Neural cell (in vitro differentiated cells): ENCODE results near the gene GOLGA3. TPM values are rescaled to one million over a fixed set of nuclear protein-coding genes. Genes with fewer than 3 reads are reported as not detected.
A peak's percentile ranks its signal among the peaks of the same experiment; 100 is the strongest.
"Not testable (repeated sequence)": the region's sequence is repeated elsewhere in the genome, so short reads cannot be mapped to it uniquely, and the experiment has no call there.

Experiments used
- H2AFZ ChIP-seq: fragments of 200-600, 300-800 bp; sonication (generic), shearing (Covaris generic); 2 replicates; pipeline ENCODE4 v1.6.0; 2014; ENCODE audit warnings: low read depth, mild to moderate bottlenecking, antibody characterized with exemption, low read length, moderate library complexity
- H3F3A ChIP-seq: fragments of 200-600 bp; shearing (Covaris generic); 2 replicates; pipeline ENCODE4 v1.6.1; 2016; ENCODE audit warnings: mild to moderate bottlenecking, moderate library complexity, mixed read lengths, antibody characterized with exemption, low read length; ENCODE audit not compliant: insufficient read depth, poor library complexity, severe bottlenecking
- H3K27ac ChIP-seq: fragments of 200-600, 300-800 bp; sonication (generic), shearing (Covaris generic); 2 replicates; pipeline ENCODE4 v1.5.1; 2014; ENCODE audit warnings: mild to moderate bottlenecking, low read length, moderate library complexity
- H3K27me3 ChIP-seq: fragments of 300-800, 200-600 bp; sonication (generic), shearing (Covaris generic); 2 replicates; pipeline ENCODE4 v1.6.0; 2014; ENCODE audit warnings: mild to moderate bottlenecking, low read depth, low read length, moderate library complexity; ENCODE audit not compliant: insufficient read depth
- H3K36me3 ChIP-seq: fragments of 300-800, 200-600 bp; sonication (generic), shearing (Covaris generic); 2 replicates; pipeline ENCODE4 v1.5.1; 2014; ENCODE audit warnings: mild to moderate bottlenecking, antibody characterized with exemption, low read length, moderate library complexity; ENCODE audit not compliant: insufficient read depth
- H3K4me2 ChIP-seq: fragments of 300-800, 200-600 bp; sonication (generic), shearing (Covaris generic); 2 replicates; pipeline ENCODE4 v1.6.0; 2014; ENCODE audit warnings: mild to moderate bottlenecking, low read length
- H3K4me3 ChIP-seq: fragments of 300-800, 200-600 bp; sonication (generic), shearing (Covaris generic); 2 replicates; pipeline ENCODE4 v1.5.1; 2014; ENCODE audit warnings: mild to moderate bottlenecking, low read length, moderate library complexity
- H3K79me2 ChIP-seq: fragments of 200-600 bp; shearing (Covaris generic); replicated peaks from 2 replicates; pipeline ENCODE4 v1.6.0; 2014; ENCODE audit warnings: mild to moderate bottlenecking, low read length, moderate library complexity; ENCODE audit not compliant: insufficient read depth
- H3K9ac ChIP-seq: fragments of 300-800, 200-600 bp; sonication (generic), shearing (Covaris generic); 2 replicates; pipeline ENCODE4 v1.6.1; 2016; ENCODE audit warnings: mild to moderate bottlenecking, low read length, mixed read lengths
- H3K9me2 ChIP-seq: fragments of 200-600 bp; shearing (Covaris generic); 2 replicates; pipeline ENCODE4 v1.6.1; 2016; ENCODE audit warnings: mild to moderate bottlenecking, low read length, mixed read lengths; ENCODE audit not compliant: insufficient read depth
- H3K9me3 ChIP-seq: fragments of 200-600, 300-800 bp; sonication (generic), shearing (Covaris generic); 2 replicates; pipeline ENCODE4 v1.6.1; 2016; ENCODE audit warnings: mild to moderate bottlenecking, mixed run types, low read length, moderate library complexity, mixed read lengths
- H4K20me1 ChIP-seq: fragments of 200-600 bp; shearing (Covaris generic); 2 replicates; pipeline ENCODE4 v1.6.1; 2016; ENCODE audit warnings: mild to moderate bottlenecking, mixed run types; ENCODE audit not compliant: insufficient read depth
- EP300 ChIP-seq: fragments of 450-650 bp; conservative IDR thresholded peaks from 2 replicates; pipeline ENCODE4 v1.6.1; 2014; ENCODE audit warnings: antibody characterized with exemption, mild to moderate bottlenecking, moderate library complexity; ENCODE audit not compliant: poor library complexity, severe bottlenecking
- EZH2 ChIP-seq: fragments of 200-600, 300-800 bp; shearing (Covaris generic), sonication (generic); IDR thresholded peaks from 2 replicates; pipeline ENCODE4 v1.6.1; 2014; ENCODE audit warnings: antibody characterized with exemption, low read length, borderline replicate concordance, mild to moderate bottlenecking; ENCODE audit not compliant: insufficient read depth, poor library complexity, severe bottlenecking
- MXI1 ChIP-seq: fragments of 450-650 bp; conservative IDR thresholded peaks from 2 replicates; pipeline ENCODE4 v1.6.1; 2014; ENCODE audit warnings: antibody characterized with exemption, mild to moderate bottlenecking; ENCODE audit not compliant: poor library complexity, severe bottlenecking
- POLR2AphosphoS5 ChIP-seq: IDR thresholded peaks from 2 replicates; pipeline ENCODE4 v1.6.1; 2012
- RAD21 ChIP-seq: fragments of 450-650 bp; conservative IDR thresholded peaks from 2 replicates; pipeline ENCODE4 v1.6.1; 2014; ENCODE audit warnings: antibody characterized with exemption, mild to moderate bottlenecking, moderate library complexity
- SMC3 ChIP-seq: fragments of 450-650 bp; conservative IDR thresholded peaks from 2 replicates; pipeline ENCODE4 v1.6.1; 2014; ENCODE audit warnings: antibody characterized with exemption, mild to moderate bottlenecking, moderate library complexity; ENCODE audit not compliant: poor library complexity
- TAF1 ChIP-seq: IDR thresholded peaks from 2 replicates; pipeline ENCODE4 v1.6.1; 2012; ENCODE audit warnings: low read depth
- polyA plus RNA-seq: library from polyadenylated mRNA; depleted of rRNA; stranded (reverse); fragments of >200 nt; gene quantifications from 2 replicates; pipeline ENCODE4 v1.2.3, GENCODE V29; 2014
- TF ChIP-seq, protein P1 (sequence below): fragments of 450-650 bp; IDR thresholded peaks from 2 replicates; pipeline ENCODE4 v1.5.1; 2014; ENCODE audit warnings: antibody characterized with exemption, mild to moderate bottlenecking, moderate library complexity; ENCODE audit not compliant: poor library complexity, severe bottlenecking
- TF ChIP-seq, protein P2 (sequence below): IDR thresholded peaks from 2 replicates; pipeline ENCODE4 v1.6.1; 2012; ENCODE audit warnings: borderline replicate concordance

The GOLGA3 gene
- polyA plus RNA-seq, 1 donor from 2014 or later = 16.7 TPM

DNA sequence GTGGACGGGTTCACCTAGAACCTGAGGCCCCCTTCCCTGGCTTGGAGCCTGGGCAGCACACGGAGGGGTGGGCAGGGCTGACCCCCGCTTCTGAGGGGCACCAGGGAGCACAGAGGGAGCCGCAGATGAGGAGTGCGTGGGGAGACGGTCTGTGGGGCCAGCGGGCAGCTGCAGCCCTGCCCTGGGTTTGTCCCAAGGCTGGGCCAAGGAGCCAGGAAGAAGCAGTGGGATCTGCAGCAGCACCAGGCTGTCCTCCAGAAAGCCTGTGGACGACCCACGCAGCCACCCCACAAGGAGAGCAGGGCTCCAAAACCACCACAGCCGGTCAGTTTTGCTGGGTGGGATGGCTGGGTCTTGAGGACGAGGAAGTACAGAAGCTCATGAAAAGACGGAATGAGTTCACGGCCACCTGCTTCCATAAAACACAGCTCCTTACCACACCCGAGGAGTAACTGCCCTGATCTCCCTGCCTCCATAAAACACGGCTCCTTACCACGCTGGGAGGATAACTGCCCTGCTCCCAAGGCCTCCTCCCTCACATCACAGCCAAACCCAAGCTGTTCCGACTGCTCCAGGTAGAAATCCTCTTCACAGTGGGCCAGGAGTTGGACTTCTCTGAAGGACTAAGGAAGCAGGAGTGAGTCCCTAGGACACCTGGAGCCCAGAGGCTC, 9.9 kb upstream of the GOLGA3 start:
- Histone ChIP-seq H3K27me3 (no peaks in the 10 kb centered on the region), H3K9ac (no peak overlapping the region), H3K36me3 (no peaks in the 10 kb centered on the region), H3K4me2 (no peak overlapping the region), H3K9me3 (no peaks in the 10 kb centered on the region), H3K27ac (no peak overlapping the region), H3F3A (no peaks in the 10 kb centered on the region), H3K4me3 (no peak overlapping the region), H3K9me2 (no peaks in the 10 kb centered on the region), H2AFZ (no peak overlapping the region), H4K20me1 (no peaks in the 10 kb centered on the region), H3K79me2 (no peaks in the 10 kb centered on the region)
- TF ChIP-seq TAF1 = no peak

DNA sequence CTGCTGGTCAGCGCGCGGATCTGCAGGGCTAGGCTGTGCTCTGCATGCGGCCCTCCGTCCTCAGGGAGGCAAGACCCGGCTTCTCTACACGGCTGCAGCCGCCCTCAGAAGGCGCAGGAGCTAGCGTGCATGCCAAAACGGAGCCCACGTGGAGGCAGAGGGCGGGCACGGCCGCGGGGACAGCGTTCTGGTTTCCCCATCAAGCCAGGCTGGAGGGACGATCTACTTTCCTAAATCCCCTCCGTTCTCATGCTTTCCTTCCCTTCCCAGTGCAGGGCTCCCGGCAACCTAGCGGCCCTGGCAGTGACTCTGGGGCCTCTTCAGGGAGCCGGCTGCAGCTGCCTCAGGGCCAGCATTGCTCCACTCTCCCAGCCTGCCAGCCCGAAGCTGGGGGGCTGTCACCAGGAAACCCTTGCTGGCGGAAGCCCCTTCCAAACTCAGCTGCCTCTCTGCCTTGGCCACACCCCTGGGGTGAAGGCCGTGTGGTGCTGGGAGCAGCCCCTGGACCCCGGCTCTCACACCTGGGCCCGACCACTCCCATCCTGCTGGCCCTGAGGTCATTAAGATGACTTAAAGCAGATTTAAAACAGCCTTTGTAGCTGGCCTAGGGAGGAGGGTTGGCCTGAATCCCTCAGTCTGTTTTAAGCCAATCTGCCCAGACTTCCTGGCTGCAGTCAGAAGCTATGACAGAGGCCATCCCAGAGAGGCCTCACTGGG, 9.2 kb upstream of the GOLGA3 start:
- Histone ChIP-seq H3K9me2 (no peaks in the 10 kb centered on the region), H4K20me1 (no peaks in the 10 kb centered on the region), H2AFZ (no peak overlapping the region), H3F3A (no peaks in the 10 kb centered on the region), H3K9ac (no peak overlapping the region), H3K4me3 (no peak overlapping the region), H3K4me2 (no peak overlapping the region), H3K36me3 (no peaks in the 10 kb centered on the region), H3K27ac (no peak overlapping the region), H3K79me2 (no peaks in the 10 kb centered on the region), H3K9me3 (no peaks in the 10 kb centered on the region), H3K27me3 (no peaks in the 10 kb centered on the region)
- TF ChIP-seq, protein P1, sequence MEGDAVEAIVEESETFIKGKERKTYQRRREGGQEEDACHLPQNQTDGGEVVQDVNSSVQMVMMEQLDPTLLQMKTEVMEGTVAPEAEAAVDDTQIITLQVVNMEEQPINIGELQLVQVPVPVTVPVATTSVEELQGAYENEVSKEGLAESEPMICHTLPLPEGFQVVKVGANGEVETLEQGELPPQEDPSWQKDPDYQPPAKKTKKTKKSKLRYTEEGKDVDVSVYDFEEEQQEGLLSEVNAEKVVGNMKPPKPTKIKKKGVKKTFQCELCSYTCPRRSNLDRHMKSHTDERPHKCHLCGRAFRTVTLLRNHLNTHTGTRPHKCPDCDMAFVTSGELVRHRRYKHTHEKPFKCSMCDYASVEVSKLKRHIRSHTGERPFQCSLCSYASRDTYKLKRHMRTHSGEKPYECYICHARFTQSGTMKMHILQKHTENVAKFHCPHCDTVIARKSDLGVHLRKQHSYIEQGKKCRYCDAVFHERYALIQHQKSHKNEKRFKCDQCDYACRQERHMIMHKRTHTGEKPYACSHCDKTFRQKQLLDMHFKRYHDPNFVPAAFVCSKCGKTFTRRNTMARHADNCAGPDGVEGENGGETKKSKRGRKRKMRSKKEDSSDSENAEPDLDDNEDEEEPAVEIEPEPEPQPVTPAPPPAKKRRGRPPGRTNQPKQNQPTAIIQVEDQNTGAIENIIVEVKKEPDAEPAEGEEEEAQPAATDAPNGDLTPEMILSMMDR = no peak
- TF ChIP-seq POLR2AphosphoS5 (no peak), MXI1 (no peak)

DNA sequence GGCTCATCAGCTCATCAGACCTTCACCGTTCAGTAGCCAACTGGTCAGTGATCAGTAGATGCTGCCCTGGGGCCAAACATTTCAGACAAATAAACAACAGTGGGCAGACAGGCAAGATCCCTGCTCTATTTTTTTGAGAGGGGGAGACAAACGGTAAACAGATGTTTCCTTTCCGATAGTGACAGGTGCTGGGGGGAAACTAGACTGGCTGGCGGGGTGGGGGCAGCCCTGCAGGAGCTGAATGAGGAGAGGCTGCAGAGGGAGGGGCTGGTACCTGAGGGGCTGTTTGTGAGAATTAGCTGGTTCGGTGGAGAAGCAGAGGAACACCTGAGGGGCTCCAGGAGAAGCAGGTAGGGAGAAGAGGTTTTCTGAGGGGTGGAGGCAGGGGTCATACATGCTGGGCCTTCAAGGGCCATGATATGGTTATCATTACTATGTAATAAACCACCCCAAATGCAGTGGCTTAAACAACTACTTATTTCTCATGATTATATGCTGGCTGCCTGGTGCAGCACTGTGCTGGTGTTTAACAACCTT, 8.2 kb upstream of the GOLGA3 start:
- no peaks in the 10 kb centered on the region for H3K36me3 ChIP-seq
- no peak overlapping the region for H3K9ac ChIP-seq
- H2AFZ ChIP-seq = no peak overlapping the region
- no peak overlapping the region for H3K4me2 ChIP-seq
- no peaks in the 10 kb centered on the region for H4K20me1 ChIP-seq
- H3K27ac ChIP-seq = peak overlapping the region; percentile 45
- H3K27me3 ChIP-seq = no peaks in the 10 kb centered on the region
- TF ChIP-seq, protein P2, sequence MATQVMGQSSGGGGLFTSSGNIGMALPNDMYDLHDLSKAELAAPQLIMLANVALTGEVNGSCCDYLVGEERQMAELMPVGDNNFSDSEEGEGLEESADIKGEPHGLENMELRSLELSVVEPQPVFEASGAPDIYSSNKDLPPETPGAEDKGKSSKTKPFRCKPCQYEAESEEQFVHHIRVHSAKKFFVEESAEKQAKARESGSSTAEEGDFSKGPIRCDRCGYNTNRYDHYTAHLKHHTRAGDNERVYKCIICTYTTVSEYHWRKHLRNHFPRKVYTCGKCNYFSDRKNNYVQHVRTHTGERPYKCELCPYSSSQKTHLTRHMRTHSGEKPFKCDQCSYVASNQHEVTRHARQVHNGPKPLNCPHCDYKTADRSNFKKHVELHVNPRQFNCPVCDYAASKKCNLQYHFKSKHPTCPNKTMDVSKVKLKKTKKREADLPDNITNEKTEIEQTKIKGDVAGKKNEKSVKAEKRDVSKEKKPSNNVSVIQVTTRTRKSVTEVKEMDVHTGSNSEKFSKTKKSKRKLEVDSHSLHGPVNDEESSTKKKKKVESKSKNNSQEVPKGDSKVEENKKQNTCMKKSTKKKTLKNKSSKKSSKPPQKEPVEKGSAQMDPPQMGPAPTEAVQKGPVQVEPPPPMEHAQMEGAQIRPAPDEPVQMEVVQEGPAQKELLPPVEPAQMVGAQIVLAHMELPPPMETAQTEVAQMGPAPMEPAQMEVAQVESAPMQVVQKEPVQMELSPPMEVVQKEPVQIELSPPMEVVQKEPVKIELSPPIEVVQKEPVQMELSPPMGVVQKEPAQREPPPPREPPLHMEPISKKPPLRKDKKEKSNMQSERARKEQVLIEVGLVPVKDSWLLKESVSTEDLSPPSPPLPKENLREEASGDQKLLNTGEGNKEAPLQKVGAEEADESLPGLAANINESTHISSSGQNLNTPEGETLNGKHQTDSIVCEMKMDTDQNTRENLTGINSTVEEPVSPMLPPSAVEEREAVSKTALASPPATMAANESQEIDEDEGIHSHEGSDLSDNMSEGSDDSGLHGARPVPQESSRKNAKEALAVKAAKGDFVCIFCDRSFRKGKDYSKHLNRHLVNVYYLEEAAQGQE = no peak
- no peak for TF ChIP-seq RAD21
- TF ChIP-seq POLR2AphosphoS5 = no peak
- TF ChIP-seq, protein P1 = no peak
- no peak for TF ChIP-seq MXI1
- TF ChIP-seq EZH2 = no peak
- no peak for TF ChIP-seq TAF1
- no peak for TF ChIP-seq SMC3
- TF ChIP-seq EP300 = no peak
- H3K9me2 ChIP-seq = no peaks in the 10 kb centered on the region
- H3K4me3 ChIP-seq = no peak overlapping the region
- H3K9me3 ChIP-seq = no peaks in the 10 kb centered on the region
- no peaks in the 10 kb centered on the region for H3K79me2 ChIP-seq
- no peaks in the 10 kb centered on the region for H3F3A ChIP-seq

DNA sequence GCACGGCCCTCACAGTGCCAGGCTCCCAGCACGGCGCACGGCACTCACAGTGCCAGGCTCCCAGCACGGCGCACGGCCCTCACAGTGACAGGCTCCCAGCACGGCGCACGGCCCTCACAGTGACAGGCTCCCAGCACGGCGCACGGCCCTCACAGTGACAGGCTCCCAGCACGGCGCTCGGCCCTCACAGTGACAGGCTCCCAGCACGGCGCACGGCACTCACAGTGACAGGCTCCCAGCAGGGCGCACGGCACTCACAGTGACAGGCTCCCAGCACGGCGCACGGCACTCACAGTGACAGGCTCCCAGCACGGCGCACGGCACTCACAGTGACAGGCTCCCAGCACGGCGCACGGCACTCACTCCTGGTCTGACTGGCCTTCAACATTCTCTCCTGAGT, 7.6 kb upstream of the GOLGA3 start:
- not testable (repeated sequence) for H3K9me3 ChIP-seq, H4K20me1 ChIP-seq, H3K9me2 ChIP-seq, H3K4me3 ChIP-seq, H3K9ac ChIP-seq, H3K4me2 ChIP-seq, H3K36me3 ChIP-seq, H2AFZ ChIP-seq, H3K79me2 ChIP-seq, H3K27me3 ChIP-seq, H3F3A ChIP-seq
- H3K27ac ChIP-seq = peak overlapping the region; percentile 45
